ENCODE measurements around the gene SHC1.

The SHC1 gene

GRCh38 chr1:154958681-154959425 is 11.7 kb downstream of the SHC1 start:
- FAIRE-seq (no peak), DNase-seq (ENCODE audit: low spot score) (no peak)

GRCh38 chr1:154958036-154958435 is 12.5 kb downstream of the SHC1 start:
- no peak for DNase-seq (ENCODE audit: low spot score)
- FAIRE-seq: no peak

DNA sequence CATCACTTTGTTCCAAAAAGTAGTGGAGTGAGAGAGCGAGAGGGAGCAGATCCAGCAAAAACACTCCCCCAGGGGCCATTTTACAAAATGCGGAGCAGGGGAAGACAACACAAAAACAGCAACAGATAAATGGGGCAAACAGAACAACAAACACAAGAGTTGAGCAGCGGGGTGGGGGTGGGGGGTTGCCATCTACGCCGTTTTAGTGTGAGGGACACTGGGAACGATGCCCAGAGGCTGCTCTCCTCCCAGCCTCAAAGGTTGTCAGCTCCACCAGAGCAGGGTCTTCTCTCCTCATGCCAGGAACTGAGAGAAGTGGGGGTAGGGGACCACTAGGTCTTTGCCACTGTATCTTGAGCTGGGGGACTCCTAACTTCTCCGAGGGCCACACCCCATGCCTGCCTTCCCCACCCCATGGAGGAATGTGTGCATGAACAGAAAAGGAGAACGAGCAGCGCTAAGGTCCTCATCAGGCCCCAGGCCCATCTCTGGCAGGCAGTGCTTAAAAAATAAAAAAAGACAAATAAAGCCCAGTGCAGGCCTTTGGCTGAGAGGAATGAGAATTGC is 13.4 kb downstream of the SHC1 start:
- no peak for FAIRE-seq
- no peak for DNase-seq (ENCODE audit: low spot score)

DNA sequence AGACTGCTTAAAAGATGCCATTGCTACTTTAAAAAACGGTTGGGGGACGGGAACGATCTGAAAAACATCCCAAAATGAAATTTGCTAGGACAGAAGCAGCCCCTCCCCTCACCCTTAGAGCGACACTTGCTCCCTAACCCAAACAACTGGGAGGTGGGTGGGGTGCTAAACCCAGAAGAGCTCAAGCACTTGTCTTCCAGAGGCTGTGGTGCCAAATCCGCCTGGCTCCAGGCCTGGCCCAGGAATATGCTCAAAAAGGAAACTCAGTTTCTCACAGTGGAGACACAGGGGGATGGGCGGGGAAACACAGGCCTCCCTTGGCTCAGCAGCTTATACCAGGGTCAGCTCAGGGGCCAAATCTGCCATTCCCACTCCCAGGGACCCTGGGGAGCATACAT is 14.0 kb downstream of the SHC1 start:
- FAIRE-seq (no peak), DNase-seq (ENCODE audit: low spot score) (no peak)

GRCh38 chr1:154955718-154956543 is 14.6 kb downstream of the SHC1 start, which contains the start of gene PBXIP1:
Gene PBXIP1 (minus strand): TSS chr1:154956099. CDS start chr1:154953721, 2,378 bp downstream.
- FAIRE-seq: peak; percentile 74
- DNase-seq (ENCODE audit: low spot score): peak; percentile 75

GRCh38 chr1:154955039-154955717 is 15.4 kb downstream of the SHC1 start:
- FAIRE-seq (no peak), DNase-seq (ENCODE audit: low spot score) (peak; percentile 56)

DNA sequence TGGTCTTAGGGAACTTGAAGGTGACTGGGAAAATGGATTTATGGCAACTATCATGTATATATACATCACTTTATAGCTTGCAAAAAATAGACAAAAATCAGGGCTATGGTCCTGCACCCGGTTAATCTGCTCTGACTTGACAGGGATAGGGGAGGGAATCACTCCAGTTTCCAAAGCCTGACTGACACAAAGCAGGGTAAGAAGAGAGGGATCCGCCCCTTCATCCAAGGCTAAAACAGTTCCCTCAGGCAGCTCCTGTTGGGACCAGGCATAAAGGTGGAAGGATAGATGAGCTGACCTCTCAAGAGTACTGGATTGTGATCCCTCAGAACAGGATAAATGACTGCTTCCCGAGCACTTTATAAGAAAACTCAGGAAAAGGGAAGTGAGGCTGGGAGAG is 16.0 kb downstream of the SHC1 start:
- FAIRE-seq (no peak), DNase-seq (ENCODE audit: low spot score) (no peak)

- FAIRE-seq (no peak), DNase-seq (ENCODE audit: low spot score) (no peak)
Measured at GRCh38 chr1:154953611-154954038, 16.9 kb downstream of the SHC1 start.

DNA sequence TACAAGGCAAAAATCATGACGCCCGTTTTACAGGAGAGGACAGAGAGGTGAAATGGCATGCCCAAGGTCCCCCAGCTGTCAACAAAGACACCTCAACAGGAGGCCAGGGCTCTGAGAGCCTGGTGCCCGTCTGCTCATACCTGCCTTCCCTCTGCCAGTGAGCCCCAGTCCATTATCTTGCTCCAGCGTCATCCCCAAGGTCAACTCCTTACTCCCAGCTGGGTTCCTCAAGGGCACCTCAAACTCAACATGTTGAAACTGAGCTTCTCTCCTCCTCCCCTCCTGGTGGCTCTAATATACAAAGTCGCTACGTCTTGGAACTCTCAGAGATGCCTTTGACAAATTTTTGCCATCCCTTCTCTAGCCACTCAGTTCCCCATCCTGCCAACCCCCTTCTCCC is 17.9 kb downstream of the SHC1 start:
- DNase-seq (ENCODE audit: low spot score) (no peak), FAIRE-seq (no peak)

DNA sequence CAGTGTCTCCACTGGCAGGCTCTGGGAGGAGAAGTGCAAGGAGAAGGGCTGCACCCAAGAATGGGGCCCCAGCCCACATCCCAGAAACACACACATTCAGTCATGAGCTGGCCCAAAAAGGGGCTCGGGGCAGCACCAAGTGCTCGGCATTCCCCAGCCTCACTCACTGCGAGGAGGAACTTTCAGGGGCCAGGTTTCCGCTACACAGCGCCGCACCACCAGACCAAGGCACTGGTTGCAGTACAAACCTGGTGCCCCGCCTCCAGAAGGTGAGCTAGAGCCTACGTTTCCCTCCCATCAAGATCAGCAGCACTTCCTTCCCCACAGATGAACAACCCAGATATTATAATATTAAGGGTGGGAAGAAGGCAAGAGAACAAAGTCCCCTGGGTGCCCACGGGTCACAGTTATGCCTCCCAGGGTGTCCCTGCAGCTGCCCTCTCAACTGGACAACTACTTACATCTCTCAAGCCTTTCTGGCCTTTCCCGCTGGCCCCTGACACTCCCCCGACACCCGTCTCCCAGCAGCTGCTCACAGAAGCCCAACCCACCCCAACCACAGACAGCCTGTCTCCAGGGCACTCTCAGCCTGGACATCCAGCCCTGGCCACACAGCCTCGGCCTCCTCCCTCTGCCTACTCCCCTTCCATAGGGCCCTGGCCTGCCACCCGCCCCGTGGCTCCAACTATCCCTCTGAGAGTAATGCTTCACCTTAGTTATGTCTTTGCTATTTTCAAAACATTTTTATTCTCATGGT is 18.5 kb downstream of the SHC1 start:
- no peak for FAIRE-seq
- DNase-seq (ENCODE audit: low spot score): no peak

DNA sequence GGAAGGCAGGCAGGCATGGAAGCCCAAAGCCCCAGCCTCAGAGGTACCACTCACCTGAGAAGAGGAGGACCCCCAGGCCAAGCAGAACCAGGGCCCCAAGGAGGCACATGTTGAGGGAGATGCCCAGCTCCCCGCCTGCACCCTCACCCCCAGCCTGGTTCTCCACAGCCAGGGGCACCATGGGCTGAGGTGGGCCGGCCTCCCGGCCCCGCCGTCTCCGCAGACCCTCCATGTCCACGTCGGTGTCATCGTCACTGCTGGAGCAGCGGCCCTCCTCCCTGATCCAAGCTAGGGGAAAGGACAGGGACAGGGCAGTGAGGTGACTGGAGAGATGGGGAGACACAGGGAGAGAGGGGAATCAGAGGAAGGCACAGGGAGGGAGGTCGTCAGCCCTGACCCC is 22.5 kb downstream of the SHC1 start:
- DNase-seq (ENCODE audit: low spot score) (no peak), FAIRE-seq (no peak)

DNA sequence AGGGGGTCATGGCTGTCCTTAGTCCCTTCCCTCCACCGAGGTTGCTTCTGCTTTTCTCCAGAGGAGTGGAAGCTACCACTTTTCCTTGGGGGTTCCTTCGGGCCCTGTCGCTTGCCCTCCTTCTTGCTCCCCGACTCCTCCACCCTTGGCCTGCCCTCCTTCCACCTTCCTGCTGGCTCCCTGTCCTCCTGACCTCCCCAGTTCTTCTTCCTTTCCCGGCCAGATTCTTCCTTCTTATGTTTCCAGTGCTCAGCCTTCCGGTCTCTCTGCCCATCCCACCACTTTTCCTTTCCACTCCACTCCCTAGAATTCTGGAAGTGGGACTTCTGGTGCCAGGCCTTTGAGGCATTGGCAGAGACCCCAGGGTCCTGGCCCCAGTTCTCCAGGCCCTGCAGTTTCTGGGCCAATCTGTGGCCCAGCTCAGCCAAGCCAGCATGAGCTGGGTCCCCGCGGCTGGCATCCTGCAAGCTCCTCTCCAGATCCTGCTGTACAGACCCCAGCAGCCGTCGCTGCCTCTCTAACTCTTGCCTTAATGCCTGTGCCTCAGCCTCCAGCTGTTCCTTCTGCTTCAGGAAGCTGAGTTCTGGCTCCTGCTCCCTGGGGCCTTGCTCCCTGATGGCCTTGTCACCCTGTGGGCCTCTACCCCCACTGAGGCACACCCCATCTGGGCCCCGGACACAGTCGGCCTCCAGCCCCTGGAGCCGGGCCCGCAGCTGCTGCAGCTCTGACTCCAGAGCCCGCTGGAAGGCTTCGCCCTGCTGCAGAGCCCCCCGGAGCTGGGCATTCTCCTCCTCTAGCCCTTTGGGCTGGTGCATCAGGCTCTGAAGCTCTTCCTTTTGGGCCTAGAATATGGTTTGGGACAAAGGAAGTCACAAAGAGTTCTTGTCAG is 24.3 kb downstream of the SHC1 start:
- FAIRE-seq: no peak
- no peak for DNase-seq (ENCODE audit: low spot score)

- DNase-seq (ENCODE audit: low spot score) (no peak), FAIRE-seq (no peak)
Measured at GRCh38 chr1:154945160-154945961, 25.2 kb downstream of the SHC1 start.

GRCh38 chr1:154944401-154945159 is 26.0 kb downstream of the SHC1 start:
- FAIRE-seq: no peak

DNA sequence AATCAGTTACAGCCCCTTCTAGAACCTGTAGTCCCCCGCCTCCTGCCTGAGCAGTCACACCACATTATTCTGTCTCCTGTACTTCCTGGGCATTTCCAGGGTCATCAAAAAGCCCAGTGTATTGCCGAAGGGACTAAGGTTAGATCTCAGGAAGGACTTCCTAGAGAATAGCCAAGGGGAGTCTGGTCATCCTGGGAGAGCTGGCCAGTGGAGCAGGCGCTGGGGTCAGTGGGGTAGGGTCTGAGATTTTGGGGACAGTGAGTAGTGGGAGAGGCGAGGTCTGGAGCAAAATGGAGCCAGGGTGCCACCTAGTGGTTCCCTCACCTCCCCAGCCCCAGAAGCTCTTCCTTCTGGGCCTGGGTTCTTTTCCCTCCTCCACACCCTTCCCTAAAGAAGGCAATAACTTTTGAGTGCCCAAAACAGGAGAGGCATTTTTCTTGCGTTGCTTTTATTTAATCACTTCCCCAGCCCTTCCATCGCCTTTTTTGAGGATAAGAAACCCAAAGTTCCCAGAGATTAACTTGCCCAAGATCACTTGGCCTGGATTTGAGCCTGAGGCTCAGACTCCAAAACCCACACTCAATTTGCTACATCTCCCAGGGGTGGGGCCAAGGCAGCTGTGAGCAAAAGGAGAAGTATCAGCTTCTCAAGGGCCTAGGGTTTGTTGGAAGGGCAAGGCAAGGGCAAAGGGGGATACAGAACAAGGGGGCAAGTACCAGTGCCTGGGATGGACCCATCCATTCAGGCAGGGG is 26.7 kb downstream of the SHC1 start:
- peak; percentile 4 for DNase-seq (ENCODE audit: low spot score)
- no peak for FAIRE-seq

More at GRCh38 chr1:154944401-154945159, 26.0 kb downstream of the SHC1 start:
- no peak for DNase-seq (ENCODE audit: low spot score)

GRCh38 chr1:154941333-154942013 is 29.1 kb downstream of the SHC1 start:
- DNase-seq (ENCODE audit: low spot score) (no peak), FAIRE-seq (no peak)

- FAIRE-seq (no peak), DNase-seq (ENCODE audit: low spot score) (no peak)
Measured at GRCh38 chr1:154940651-154941194, 29.8 kb downstream of the SHC1 start.

All from RCC 7860 (cell line).